ENCODE data around the gene SLC52A1.

Gene SLC52A1

DNA sequence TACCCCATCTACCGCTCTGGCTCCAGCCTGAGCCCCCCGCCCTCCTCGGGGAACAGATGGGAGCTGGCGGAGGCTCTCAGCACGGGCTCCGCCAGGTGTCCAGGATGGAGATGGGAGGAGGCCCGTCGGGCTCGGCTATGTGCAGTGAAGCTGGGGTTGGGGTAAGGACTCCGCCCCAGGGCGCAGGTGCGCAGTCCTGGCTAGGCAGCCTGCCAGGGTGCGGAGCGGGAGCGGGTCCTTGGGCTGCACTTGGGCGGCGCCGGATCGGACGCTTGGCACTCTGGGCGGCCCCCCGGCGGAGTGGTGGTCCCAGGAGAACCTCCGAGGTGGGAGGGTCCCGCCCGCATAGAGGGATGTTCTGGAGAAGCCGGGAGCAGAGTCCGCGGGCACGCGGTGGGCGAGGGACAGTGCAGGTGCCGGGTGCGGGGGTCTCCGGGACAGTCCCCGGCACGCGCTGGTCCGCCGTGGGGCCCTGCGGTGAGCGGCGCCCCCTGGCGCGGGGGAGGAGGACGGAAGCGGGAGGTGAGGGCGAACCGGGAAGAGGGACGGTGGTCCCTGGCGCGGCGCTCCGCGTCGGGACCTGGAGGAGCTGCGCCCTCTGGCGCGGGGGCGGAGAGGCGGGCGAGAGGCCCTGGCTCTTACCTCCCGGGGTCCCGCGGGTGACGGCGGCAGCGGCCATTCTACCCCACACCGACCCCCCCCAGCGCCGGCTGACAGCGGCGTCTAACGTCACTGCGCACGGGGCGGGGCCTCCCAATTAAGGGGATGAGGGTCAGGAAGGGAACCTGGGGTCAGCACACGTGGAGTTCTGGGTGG is 48.1 kb downstream of the SLC52A1 start, which contains the start of gene CAMTA2:
Gene CAMTA2 (minus strand): TSS at position 725 of the 816 bp plus-strand sequence. CDS start 1,453 bp downstream, outside the sequence.
- peak; percentile 27 for DNase-seq

DNA sequence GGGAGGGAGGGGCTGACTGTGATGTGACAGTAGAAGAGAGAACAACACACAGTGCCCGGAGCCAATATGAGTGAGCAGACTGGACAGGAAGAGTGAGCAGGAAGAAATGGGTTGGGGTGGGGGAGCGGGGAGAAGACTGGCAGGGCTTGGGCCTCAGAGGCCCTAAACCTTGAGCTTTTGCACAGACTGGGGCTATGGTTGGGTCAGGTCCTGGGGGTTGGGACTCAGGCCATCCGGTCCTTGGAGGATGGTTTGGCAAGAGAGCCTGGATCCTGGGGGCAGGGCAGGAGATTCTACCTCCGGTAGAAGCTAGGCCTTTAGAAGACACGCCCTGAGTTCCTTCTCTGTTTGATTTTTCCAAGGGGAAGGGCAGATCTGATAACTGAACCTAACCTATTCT is 48.8 kb downstream of the SLC52A1 start:
- no peak for DNase-seq
